ENCODE results near the gene HERC5.
"Not testable (repeated sequence)": the region's sequence is repeated elsewhere in the genome, so short reads cannot be mapped to it uniquely, and the experiment has no call there.

Gene HERC5

GRCh38 chr4:88448211-88448765 is 8.6 kb upstream of the HERC5 start:
- not testable (repeated sequence) for DNase-seq

GRCh38 chr4:88448889-88449288 is 8.0 kb upstream of the HERC5 start:
- no peak for DNase-seq

- DNase-seq, result no peak
These were observed 7.6 kb upstream of the HERC5 start for GRCh38 chr4:88449290-88449689.

GRCh38 chr4:88451205-88451604 is 5.7 kb upstream of the HERC5 start:
- no peak for DNase-seq

- no peak for DNase-seq
These were observed 4.0 kb upstream of the HERC5 start for GRCh38 chr4:88452912-88453311.

GRCh38 chr4:88457307-88458103 is 586 bp downstream of the HERC5 start:
- DNase-seq, result peak in 32 of 56 donors; percentile 8 to 62 (median 36)

GRCh38 chr4:88458104-88458740 is 1.3 kb downstream of the HERC5 start:
- no peak for DNase-seq

- no peak for DNase-seq
These were observed 8.8 kb downstream of the HERC5 start for GRCh38 chr4:88465653-88466192.

GRCh38 chr4:88467392-88467791 is 10.5 kb downstream of the HERC5 start:
- DNase-seq, result no peak

- DNase-seq, result no peak
These were observed 20.4 kb downstream of the HERC5 start for GRCh38 chr4:88477229-88477860.

- no peak for DNase-seq
These were observed 21.3 kb downstream of the HERC5 start for GRCh38 chr4:88478247-88478646.

- no peak for DNase-seq
These were observed 24.6 kb downstream of the HERC5 start for GRCh38 chr4:88481537-88481936.

- no peak for DNase-seq
These were observed 32.3 kb downstream of the HERC5 start for GRCh38 chr4:88489100-88489761.

- DNase-seq, result no peak
These were observed 41.0 kb downstream of the HERC5 start for GRCh38 chr4:88497859-88498409.

GRCh38 chr4:88503344-88503743 is 46.4 kb downstream of the HERC5 start:
- DNase-seq, result no peak

- DNase-seq, result no peak
These were observed 54.3 kb downstream of the HERC5 start for GRCh38 chr4:88511236-88511635.

- no peak for DNase-seq
These were observed 57.9 kb downstream of the HERC5 start for GRCh38 chr4:88514557-88515511.

GRCh38 chr4:88516746-88517145 is 59.8 kb downstream of the HERC5 start:
- DNase-seq, result no peak

GRCh38 chr4:88517825-88518224 is 60.9 kb downstream of the HERC5 start:
- no peak for DNase-seq

- DNase-seq, result no peak
These were observed 62.0 kb downstream of the HERC5 start for GRCh38 chr4:88518911-88519310.
